ENCODE measurements around the gene ACAP3.
A peak's percentile ranks its signal among the peaks of the same experiment; 100 is the strongest.

Gene ACAP3

GRCh38 chr1:1293263-1294249 is 14.2 kb downstream of the ACAP3 start:
- Histone ChIP-seq H3K4me3 (replicated peaks; ENCODE audit: low read depth, low read length) (no peak overlapping the region), H3K27me3 (replicated peaks; ENCODE audit: control insufficient read depth, insufficient read depth, low read length) (no peaks in the 10 kb centered on the region), H3K36me3 (ENCODE audit: control insufficient read depth, insufficient read depth, low read length) (no peaks in the 10 kb centered on the region)
- DNase-seq (ENCODE audit: extremely low read depth, insufficient read length) = peak; percentile 16
- no peak for TF ChIP-seq CTCF (IDR thresholded peaks at IDR 0.05; ENCODE audit: insufficient read depth, low read length, poor library complexity, severe bottlenecking)

GRCh38 chr1:1292851-1293250 is 14.9 kb downstream of the ACAP3 start:
- H3K4me3 ChIP-seq (replicated peaks; ENCODE audit: low read depth, low read length) = no peak overlapping the region
- no peaks in the 10 kb centered on the region for H3K36me3 ChIP-seq (ENCODE audit: control insufficient read depth, insufficient read depth, low read length)
- no peak for DNase-seq (ENCODE audit: extremely low read depth, insufficient read length)
- no peaks in the 10 kb centered on the region for H3K27me3 ChIP-seq (replicated peaks; ENCODE audit: control insufficient read depth, insufficient read depth, low read length)
- TF ChIP-seq CTCF (IDR thresholded peaks at IDR 0.05; ENCODE audit: insufficient read depth, low read length, poor library complexity, severe bottlenecking) = no peak

- no peak for TF ChIP-seq CTCF (IDR thresholded peaks at IDR 0.05; ENCODE audit: insufficient read depth, low read length, poor library complexity, severe bottlenecking)
- Histone ChIP-seq H3K4me3 (replicated peaks; ENCODE audit: low read depth, low read length) (no peak overlapping the region), H3K27me3 (replicated peaks; ENCODE audit: control insufficient read depth, insufficient read depth, low read length) (no peaks in the 10 kb centered on the region), H3K36me3 (ENCODE audit: control insufficient read depth, insufficient read depth, low read length) (no peaks in the 10 kb centered on the region)
- no peak for DNase-seq (ENCODE audit: extremely low read depth, insufficient read length)
Observed at GRCh38 chr1:1292442-1292779, 15.3 kb downstream of the ACAP3 start.

- Histone ChIP-seq H3K27me3 (replicated peaks; ENCODE audit: control insufficient read depth, insufficient read depth, low read length) (no peaks in the 10 kb centered on the region), H3K4me3 (replicated peaks; ENCODE audit: low read depth, low read length) (no peak overlapping the region), H3K36me3 (ENCODE audit: control insufficient read depth, insufficient read depth, low read length) (no peaks in the 10 kb centered on the region)
- TF ChIP-seq CTCF (IDR thresholded peaks at IDR 0.05; ENCODE audit: insufficient read depth, low read length, poor library complexity, severe bottlenecking) = peak; percentile 76
- peak; percentile 71 for DNase-seq (ENCODE audit: extremely low read depth, insufficient read length)
Observed at GRCh38 chr1:1291548-1292441, 15.9 kb downstream of the ACAP3 start.

GRCh38 chr1:1291023-1291528 is 16.7 kb downstream of the ACAP3 start:
- Histone ChIP-seq H3K36me3 (ENCODE audit: control insufficient read depth, insufficient read depth, low read length) (no peaks in the 10 kb centered on the region), H3K4me3 (replicated peaks; ENCODE audit: low read depth, low read length) (no peak overlapping the region), H3K27me3 (replicated peaks; ENCODE audit: control insufficient read depth, insufficient read depth, low read length) (no peaks in the 10 kb centered on the region)
- no peak for DNase-seq (ENCODE audit: extremely low read depth, insufficient read length)
- TF ChIP-seq CTCF (IDR thresholded peaks at IDR 0.05; ENCODE audit: insufficient read depth, low read length, poor library complexity, severe bottlenecking) = no peak
